OCI-LY3 (cell line): ENCODE results near the gene VPS35.

Experiments used
- EZH2phosphoT487 ChIP-seq: fragments of 200-600 bp; shearing (Covaris generic); IDR thresholded peaks from 2 replicates; pipeline ENCODE4 v1.6.1; 2018; ENCODE audit warnings: antibody characterized with exemption, mixed run types, low read depth
- TF ChIP-seq, protein P1 (sequence below): fragments of 200-600, 300-600 bp; sonication (generic); IDR thresholded peaks from 2 replicates; pipeline ENCODE4 v1.5.1; 2014; ENCODE audit warnings: antibody characterized with exemption, low read length, low read depth

- no peak for TF ChIP-seq EZH2phosphoT487
- TF ChIP-seq, protein P1, sequence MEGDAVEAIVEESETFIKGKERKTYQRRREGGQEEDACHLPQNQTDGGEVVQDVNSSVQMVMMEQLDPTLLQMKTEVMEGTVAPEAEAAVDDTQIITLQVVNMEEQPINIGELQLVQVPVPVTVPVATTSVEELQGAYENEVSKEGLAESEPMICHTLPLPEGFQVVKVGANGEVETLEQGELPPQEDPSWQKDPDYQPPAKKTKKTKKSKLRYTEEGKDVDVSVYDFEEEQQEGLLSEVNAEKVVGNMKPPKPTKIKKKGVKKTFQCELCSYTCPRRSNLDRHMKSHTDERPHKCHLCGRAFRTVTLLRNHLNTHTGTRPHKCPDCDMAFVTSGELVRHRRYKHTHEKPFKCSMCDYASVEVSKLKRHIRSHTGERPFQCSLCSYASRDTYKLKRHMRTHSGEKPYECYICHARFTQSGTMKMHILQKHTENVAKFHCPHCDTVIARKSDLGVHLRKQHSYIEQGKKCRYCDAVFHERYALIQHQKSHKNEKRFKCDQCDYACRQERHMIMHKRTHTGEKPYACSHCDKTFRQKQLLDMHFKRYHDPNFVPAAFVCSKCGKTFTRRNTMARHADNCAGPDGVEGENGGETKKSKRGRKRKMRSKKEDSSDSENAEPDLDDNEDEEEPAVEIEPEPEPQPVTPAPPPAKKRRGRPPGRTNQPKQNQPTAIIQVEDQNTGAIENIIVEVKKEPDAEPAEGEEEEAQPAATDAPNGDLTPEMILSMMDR = peak; percentile 17; the same call in 1 of the 2 replicates
These were observed 801 bp downstream of the VPS35 start for GRCh38 chr16:46688101-46688653.
